CD4-positive, alpha-beta T cell treated with Interleukin-6 for 4 hours (primary cell): Measurements from ENCODE around the gene NEURL2.
"Not testable (repeated sequence)": the region's sequence is repeated elsewhere in the genome, so short reads cannot be mapped to it uniquely, and the experiment has no call there.

Experiments
- DNase-seq: peaks from one replicate; pipeline ENCODE4 v3.0.0-alpha.2; 2020; ENCODE audit warnings: mixed read lengths

The NEURL2 gene

GRCh38 chr20:45919542-45920399 lies 28.8 kb upstream of the NEURL2 start:
- no peak for DNase-seq

GRCh38 chr20:45918779-45919537 lies 27.9 kb upstream of the NEURL2 start:
- no peak for DNase-seq

- DNase-seq = no peak
These were observed 27.3 kb upstream of the NEURL2 start for GRCh38 chr20:45918182-45918737.

GRCh38 chr20:45917790-45918141 lies 26.8 kb upstream of the NEURL2 start:
- DNase-seq = no peak

GRCh38 chr20:45913116-45913515 lies 22.1 kb upstream of the NEURL2 start:
- DNase-seq = no peak

GRCh38 chr20:45912344-45912682 lies 21.3 kb upstream of the NEURL2 start:
- DNase-seq = no peak

- DNase-seq = peak; percentile 42
These were observed 20.7 kb upstream of the NEURL2 start, which contains the start of gene PLTP for GRCh38 chr20:45911486-45912343. Gene PLTP (minus strand): TSS chr20:45912155. CDS start chr20:45911452, 703 bp downstream.

- DNase-seq = peak; percentile 89
These were observed 19.9 kb upstream of the NEURL2 start for GRCh38 chr20:45910670-45911485.

- no peak for DNase-seq
These were observed 19.0 kb upstream of the NEURL2 start for GRCh38 chr20:45909817-45910669.

- no peak for DNase-seq
These were observed 18.4 kb upstream of the NEURL2 start for GRCh38 chr20:45909336-45909808.

- no peak for DNase-seq
These were observed 17.1 kb upstream of the NEURL2 start for GRCh38 chr20:45908084-45908483.

- no peak for DNase-seq
These were observed 16.4 kb upstream of the NEURL2 start for GRCh38 chr20:45907219-45907948.

GRCh38 chr20:45905505-45906079 lies 14.6 kb upstream of the NEURL2 start:
- DNase-seq = no peak

- DNase-seq = no peak
These were observed 13.8 kb upstream of the NEURL2 start for GRCh38 chr20:45904583-45905504.

GRCh38 chr20:45902199-45902701 lies 11.2 kb upstream of the NEURL2 start:
- DNase-seq = no peak

GRCh38 chr20:45901332-45901731 lies 10.3 kb upstream of the NEURL2 start:
- DNase-seq = not testable (repeated sequence)

GRCh38 chr20:45899046-45899835 lies 8.2 kb upstream of the NEURL2 start:
- no peak for DNase-seq
